HG02938 (cell line): ENCODE measurements around the gene AKT1.
"Not testable (repeated sequence)": the region's sequence is repeated elsewhere in the genome, so short reads cannot be mapped to it uniquely, and the experiment has no call there.

Experiments
- ATAC-seq: cut with Tn5 transposase; IDR thresholded peaks from one replicate; pipeline ENCODE4 v1.9.1; 2021; ENCODE audit warnings: mild to moderate bottlenecking, moderate library complexity; ENCODE audit not compliant: unreplicated experiment

AKT1 gene

GRCh38 chr14:104741108-104741802 is 54.3 kb downstream of the AKT1 start:
- ATAC-seq = no peak

DNA sequence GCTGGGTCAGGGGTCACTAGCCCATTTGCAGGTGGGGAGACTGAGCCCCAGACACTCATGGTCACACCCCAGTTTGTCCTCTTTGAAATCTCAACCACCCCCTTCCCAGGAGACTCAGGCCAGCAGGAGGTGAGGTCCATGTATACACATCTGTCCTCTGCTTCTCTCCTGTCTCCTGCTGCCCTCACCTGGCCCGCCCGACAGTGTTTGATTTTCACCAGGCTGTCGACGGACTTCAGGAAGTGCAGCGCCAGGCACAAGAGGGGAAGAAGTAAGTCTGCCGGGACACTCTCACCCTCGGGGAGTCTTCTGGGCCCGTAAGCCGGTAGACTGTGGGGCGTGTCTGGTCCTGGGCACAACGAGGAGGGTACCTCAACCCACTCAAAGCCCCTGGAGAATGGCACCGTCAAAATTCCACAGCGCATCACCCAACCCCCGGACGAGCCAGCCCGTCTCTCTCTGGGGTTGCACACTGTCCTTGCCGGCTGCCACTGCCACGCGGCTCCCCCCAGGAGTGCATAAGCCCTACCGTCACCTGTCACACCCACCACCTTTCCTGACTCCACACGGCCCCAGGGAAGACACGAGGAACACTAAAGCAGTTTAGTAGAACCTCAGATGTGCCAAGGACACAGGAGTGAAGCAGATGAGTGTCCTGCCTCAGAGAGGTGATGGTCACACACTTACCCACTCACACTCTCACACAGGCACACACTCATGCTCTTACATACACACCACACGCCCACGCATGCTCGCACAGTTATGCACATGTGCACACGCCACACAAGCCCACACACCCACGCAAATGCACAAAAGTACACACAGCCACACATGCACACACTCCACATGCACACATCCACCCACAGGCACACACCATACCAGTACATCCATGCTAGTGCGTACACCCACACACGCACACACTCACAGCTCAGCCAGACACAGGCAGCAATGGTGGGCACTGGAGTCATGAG is 55.7 kb downstream of the AKT1 start:
- ATAC-seq = no peak

GRCh38 chr14:104739026-104739425 is 56.5 kb downstream of the AKT1 start:
- no peak for ATAC-seq

GRCh38 chr14:104738375-104739019 is 57.1 kb downstream of the AKT1 start:
- no peak for ATAC-seq

DNA sequence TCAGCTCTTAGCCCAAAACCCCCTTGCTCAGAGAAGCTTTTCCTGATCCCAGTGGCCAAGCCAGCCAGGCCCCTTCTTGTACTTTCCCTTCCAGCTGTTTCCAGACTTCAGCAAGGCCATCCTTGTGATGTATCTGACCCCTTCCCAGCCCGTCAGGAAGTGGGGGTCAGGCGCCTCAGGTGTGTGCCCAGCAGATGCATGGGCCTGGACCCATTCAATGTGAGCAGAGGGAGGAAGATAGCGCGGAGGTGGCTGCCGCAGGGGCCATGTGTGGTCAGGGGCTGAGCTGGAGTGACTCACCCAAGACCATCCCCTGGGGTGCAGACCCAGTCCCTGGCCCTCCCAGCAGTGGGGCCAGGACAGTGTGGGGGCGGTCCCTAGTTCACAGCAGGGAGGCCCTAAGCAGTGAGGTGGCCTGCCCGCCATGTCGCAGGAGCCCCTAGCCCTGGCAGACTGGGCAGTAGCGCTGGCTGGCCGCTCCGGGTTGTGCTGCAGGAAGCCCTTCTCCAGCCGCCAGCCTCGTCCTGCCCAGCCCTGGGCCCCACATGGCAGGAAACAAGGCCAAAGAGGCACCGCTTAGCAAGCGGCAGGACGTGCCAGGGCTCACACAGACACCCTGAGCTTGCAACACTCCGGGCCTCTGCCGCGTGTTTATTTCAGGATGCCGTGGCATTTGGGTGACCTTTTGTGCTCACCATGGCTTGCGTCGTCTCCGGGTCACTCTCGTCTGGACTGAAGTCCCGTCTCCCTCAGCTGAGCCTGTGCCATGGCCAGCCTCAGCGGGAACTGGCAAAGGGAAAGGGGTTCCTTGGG is 59.5 kb downstream of the AKT1 start:
- ATAC-seq = no peak

- no peak for ATAC-seq
These were observed 60.4 kb downstream of the AKT1 start for GRCh38 chr14:104734991-104735779.

GRCh38 chr14:104734601-104734990 is 61.0 kb downstream of the AKT1 start:
- no peak for ATAC-seq

- ATAC-seq = no peak
These were observed 61.4 kb downstream of the AKT1 start for GRCh38 chr14:104734051-104734587.

DNA sequence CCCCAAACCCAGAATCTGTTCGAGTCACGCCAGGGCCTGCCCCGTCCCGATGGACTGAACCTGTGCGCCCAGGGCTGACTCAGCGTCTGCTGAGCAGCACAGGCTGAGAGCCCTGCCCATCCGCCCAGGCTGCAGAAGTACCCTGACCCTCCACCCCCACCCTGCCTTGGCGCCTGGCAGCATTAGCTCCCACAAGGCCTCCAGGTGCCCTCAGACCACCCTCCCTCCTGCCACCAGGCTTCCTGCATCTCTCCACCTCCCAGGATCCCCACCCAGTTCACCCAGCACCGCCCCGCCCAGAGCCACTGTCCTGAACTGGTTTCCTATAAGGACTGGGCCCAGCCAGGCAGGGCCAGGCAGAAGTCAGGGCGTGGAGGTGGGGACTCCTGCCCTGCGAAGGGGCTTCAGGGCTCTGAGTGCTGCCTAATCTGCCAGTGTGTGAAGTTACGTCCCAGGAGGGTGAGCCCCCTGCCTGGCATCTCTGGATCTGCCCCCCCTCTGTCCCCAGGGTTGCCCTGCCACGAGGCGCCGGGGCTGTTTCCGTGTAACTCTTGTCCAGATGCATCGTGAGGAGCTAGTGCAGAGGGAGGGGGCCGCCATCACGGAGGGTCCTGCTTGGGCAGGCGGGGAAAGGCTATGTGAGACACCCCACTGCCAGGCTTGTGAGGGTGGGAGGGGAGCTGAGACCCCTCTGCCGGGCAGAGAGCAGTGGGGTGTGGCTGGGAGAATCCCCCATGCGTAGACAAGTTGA is 62.4 kb downstream of the AKT1 start:
- ATAC-seq = no peak

DNA sequence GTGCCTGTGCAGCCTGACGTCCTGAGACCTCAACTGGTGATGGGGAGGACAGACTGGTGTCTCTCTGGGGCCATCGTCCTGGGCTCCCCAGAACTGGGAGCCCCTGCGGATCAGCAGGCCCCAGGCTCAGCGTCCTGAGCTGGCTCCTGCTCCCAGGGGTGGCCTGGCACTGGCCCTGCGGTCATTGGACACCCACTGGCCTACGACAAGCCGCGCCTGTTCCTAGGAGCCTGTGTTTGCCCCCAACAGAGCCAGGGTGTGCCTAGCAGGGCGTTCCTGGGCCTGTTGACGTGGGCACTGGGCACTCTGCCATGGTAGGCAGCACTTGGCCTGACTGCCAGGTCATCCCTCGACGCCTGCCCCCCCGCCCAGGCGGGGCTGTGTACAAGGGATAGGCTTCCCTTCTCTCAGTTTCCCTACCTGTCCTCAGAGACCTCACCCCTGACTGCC is 63.2 kb downstream of the AKT1 start:
- ATAC-seq = no peak

DNA sequence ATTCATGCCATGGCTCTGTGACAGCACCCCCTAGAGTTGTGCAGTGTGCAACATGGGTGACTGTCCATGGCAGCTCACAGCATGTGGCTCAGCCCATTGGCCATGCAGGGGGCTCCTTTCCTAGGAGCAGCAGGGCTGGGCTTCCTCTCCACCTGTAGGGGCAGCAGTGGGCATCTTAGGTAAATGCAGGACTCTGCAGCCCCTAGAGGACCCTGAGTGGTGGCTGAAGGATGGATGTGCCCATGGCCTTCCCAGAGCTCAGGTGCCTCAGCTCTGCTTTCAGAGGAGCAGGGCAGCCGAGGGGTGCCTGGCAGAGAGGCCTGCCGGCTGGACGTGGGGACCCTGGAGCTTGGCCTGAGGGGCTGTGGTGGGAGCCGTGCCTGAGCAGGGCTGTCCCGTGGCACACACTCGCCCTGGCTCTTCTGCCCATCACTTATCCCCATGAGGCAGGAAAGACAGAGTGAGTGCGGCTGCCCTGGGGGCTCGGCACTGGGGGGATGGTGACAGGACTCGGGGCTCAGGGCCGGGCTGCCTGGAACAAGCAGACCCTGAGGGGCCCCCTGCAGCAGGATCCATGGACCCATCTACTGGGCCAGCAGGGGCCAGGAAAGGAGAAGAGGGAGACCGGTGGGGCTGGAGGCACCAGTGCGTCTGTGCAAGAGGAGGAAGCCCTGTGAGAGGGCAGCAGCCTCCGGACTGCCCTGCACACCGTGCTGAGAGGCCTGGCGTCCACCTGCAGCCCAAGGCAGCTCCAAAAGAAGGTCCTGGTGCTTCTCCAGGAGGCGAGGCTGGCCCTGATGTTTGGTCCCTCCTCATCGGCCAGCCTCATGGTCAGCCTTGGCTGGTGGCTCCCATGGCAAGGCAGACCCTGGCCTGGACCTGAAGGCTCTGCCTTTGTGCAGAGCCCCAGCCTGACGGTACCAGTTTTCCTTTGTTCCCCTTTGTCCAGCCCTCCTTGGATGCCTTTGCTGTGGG is 63.9 kb downstream of the AKT1 start:
- no peak for ATAC-seq

GRCh38 chr14:104730487-104730886 is 65.1 kb downstream of the AKT1 start:
- ATAC-seq = no peak

DNA sequence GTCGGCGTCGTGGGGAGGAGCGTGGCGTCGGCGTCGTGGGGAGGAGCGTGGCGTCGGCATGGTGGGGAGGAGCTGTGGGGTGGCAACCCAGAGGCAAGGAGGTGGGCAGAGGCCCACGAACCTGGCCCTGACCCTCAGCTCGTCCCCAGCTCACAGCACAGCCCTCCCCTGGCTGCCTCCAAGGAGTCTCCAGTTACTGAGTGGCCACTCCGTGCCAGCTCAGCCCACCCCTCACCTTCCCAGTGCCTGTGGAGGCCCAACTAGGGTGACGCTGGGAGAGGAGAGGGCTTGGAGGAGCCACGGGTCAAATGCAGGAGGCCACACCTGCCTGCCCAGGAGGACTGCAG is 65.7 kb downstream of the AKT1 start:
- no peak for ATAC-seq

GRCh38 chr14:104729176-104729834 is 66.2 kb downstream of the AKT1 start:
- ATAC-seq = not testable (repeated sequence)

GRCh38 chr14:104728631-104729030 is 66.9 kb downstream of the AKT1 start:
- no peak for ATAC-seq

DNA sequence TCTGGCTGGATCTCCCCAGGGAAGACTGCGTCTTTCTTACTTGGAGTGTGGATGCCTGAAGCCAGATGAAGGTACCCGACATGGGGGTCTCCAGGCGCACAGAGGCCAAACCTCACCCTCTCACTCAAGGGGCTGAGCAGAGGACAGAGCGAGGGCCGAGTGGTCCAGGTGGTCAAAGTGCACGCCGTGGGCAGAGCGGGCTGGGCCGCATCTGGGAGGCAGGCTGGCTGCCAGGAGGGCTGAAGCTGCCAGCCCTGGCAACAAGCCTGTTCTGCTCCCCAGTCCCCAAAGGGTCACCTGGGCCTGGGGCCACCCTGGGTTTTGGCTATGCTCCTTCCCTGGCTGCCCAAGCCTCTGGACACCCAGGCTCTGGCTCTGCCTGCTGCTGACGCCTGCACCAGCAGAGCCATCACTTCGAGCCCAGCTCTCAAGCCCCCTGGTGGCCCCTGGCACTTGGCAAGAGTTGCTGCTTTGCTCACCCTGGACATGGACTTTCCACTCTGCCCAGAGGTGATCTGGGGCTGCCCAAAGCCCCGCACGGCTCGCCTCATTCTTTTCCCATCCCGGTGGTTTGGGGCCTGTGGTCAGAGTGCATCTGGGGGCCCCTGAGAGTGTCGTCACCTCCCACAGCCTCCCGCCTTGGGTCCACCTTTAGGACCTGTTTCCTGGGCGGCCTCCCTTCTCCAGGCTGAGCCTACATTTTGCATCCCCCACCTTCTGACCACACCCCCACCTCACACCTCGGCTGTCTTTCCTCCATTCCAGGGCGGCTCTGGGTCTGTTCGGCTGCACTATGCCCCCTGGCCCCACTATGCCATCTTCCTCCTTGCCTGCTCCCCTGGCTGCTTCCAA is 68.7 kb downstream of the AKT1 start:
- no peak for ATAC-seq
